Measurements from ENCODE around the gene C6orf120. TPM values are rescaled to one million over a fixed set of nuclear protein-coding genes. Genes with fewer than 3 reads are reported as not detected.

Gene C6orf120
- total and polyA plus RNA-seq, 2 of the 13 experiments (the other 11 are each of a cell fraction or from before 2014, with no cell fraction given): 21.7 to 29.9 TPM

GRCh38 chr6:169669889-169670288 lies 32.0 kb upstream of the C6orf120 start:
- no TSS peak for BruUV-seq (replicated peaks)
- ChIA-PET POLR2A (no interaction called here), CTCF (ENCODE audit: low intra/inter-chr PET ratio, low total read pairs) (no interaction called here)
- Histone ChIP-seq H3K79me2 (ENCODE audit: insufficient read depth, low read length) (no peaks in the 10 kb centered on the region), H3K27ac (ENCODE audit: extremely low read length, insufficient read depth, low read length) (no peak overlapping the region), H4K20me1 (ENCODE audit: insufficient read depth, low read length) (no peaks in the 10 kb centered on the region), H2AFZ (ENCODE audit: low read length) (no peak overlapping the region), H3K9ac (ENCODE audit: insufficient read depth, low read depth, low read length) (no peak overlapping the region), H3K9me3 (ENCODE audit: low read length) (no peaks in the 10 kb centered on the region), H3K4me2 (ENCODE audit: low read depth, low read length) (no peak overlapping the region), H3K36me3 (replicated peaks in 1 of 2; ENCODE audit: control insufficient read depth in 1 of 2, insufficient read depth in 2 of 2, low read length in 2 of 2) (peaks cover 31 to 73% of the 10 kb centered on the region in 2 experiments), H3K27me3 (ENCODE audit: control insufficient read depth in 1 of 2, insufficient read depth in 2 of 2, low read length in 2 of 2) (no peaks in the 10 kb centered on the region), H3K4me3 (replicated peaks in 1 of 3; ENCODE audit: insufficient read depth in 1 of 3, low read depth in 2 of 3, low read length in 3 of 3) (no peak overlapping the region), H3K4me1 (ENCODE audit: insufficient read depth, low read length) (no peaks in the 10 kb centered on the region)
- no peak for ATAC-seq
- no peak for DNase-seq (ENCODE audit: low spot score)
- TF ChIP-seq BCL3 (CRISPR knock-in tag; IDR thresholded peaks at IDR 0.05) (no peak), MTF1 (CRISPR knock-in tag; IDR thresholded peaks at IDR 0.05) (no peak), HDAC2 (CRISPR knock-in tag; IDR thresholded peaks at IDR 0.05) (no peak), ZSCAN5A (CRISPR knock-in tag; IDR thresholded peaks at IDR 0.05; ENCODE audit: borderline replicate concordance) (no peak), ZBTB10 (CRISPR knock-in tag; IDR thresholded peaks at IDR 0.05; ENCODE audit: borderline replicate concordance) (no peak), HNRNPH1 (optimal IDR thresholded peaks at IDR 0.05; ENCODE audit: low read depth, low read length) (no peak)
- 86% methylated on average over 7 of the region's 7 CpGs for WGBS (ENCODE audit: low lambda C conversion rate)
- no peak for FAIRE-seq
- intact Hi-C loops (cut with micrococcal nuclease; ENCODE audit: unreplicated experiment) (no loop called here), in situ Hi-C loops (cut with HindIII; ENCODE audit: extremely low pct_ligation_motif_present, low pct_unique_long_range_greater_than_20kb) (no loop called here)
